ENCODE results near the gene DEFB115. TPM values are rescaled to one million over a fixed set of nuclear protein-coding genes. Genes with fewer than 3 reads are reported as not detected.
"Not testable (repeated sequence)": the region's sequence is repeated elsewhere in the genome, so short reads cannot be mapped to it uniquely, and the experiment has no call there.

DEFB115 gene
- total and polyA plus RNA-seq, 2 experiments from 2014 or later = not detected

- no peak for TF ChIP-seq CTCF (IDR thresholded peaks at IDR 0.05; ENCODE audit: low read depth, low read length)
- Histone ChIP-seq H3K36me3 (no peaks in the 10 kb centered on the region), H3K27me3 (no peaks in the 10 kb centered on the region), H3K27ac (no peak overlapping the region), H3K9me3 (ENCODE audit: low read depth) (no peaks in the 10 kb centered on the region), H3K4me3 (no peak overlapping the region), H3K4me1 (ENCODE audit: low read depth) (no peaks in the 10 kb centered on the region)
- DNase-seq (ENCODE audit: low read depth in 1 of 2, low spot score in 1 of 2) = no peak
Measured at GRCh38 chr20:31260326-31260932, 3.0 kb downstream of the DEFB115 start.

- DNase-seq (ENCODE audit: low read depth in 1 of 2, low spot score in 1 of 2) = no peak
- Histone ChIP-seq H3K27ac (no peak overlapping the region), H3K4me3 (no peak overlapping the region), H3K36me3 (no peaks in the 10 kb centered on the region), H3K4me1 (ENCODE audit: low read depth) (no peaks in the 10 kb centered on the region), H3K9me3 (ENCODE audit: low read depth) (no peaks in the 10 kb centered on the region), H3K27me3 (no peaks in the 10 kb centered on the region)
- no peak for TF ChIP-seq CTCF (IDR thresholded peaks at IDR 0.05; ENCODE audit: low read depth, low read length)
Measured at GRCh38 chr20:31274441-31274840, 17.0 kb downstream of the DEFB115 start.

GRCh38 chr20:31278178-31278577, 20.7 kb downstream of the DEFB115 start:
- TF ChIP-seq CTCF (IDR thresholded peaks at IDR 0.05; ENCODE audit: low read depth, low read length) = no peak
- Histone ChIP-seq H3K4me1 (ENCODE audit: low read depth) (no peaks in the 10 kb centered on the region), H3K9me3 (ENCODE audit: low read depth) (no peaks in the 10 kb centered on the region), H3K4me3 (no peak overlapping the region), H3K27me3 (no peaks in the 10 kb centered on the region), H3K36me3 (no peaks in the 10 kb centered on the region), H3K27ac (no peak overlapping the region)
- DNase-seq (ENCODE audit: low read depth in 1 of 2, low spot score in 1 of 2) = no peak

GRCh38 chr20:31284964-31285363, 27.5 kb downstream of the DEFB115 start:
- H3K27ac ChIP-seq; H3K4me3 ChIP-seq; H3K36me3 ChIP-seq; DNase-seq (ENCODE audit: low read depth in 1 of 2, low spot score in 1 of 2); H3K27me3 ChIP-seq; H3K9me3 ChIP-seq (ENCODE audit: low read depth); H3K4me1 ChIP-seq (ENCODE audit: low read depth): not testable (repeated sequence)

- Histone ChIP-seq H3K4me3 (no peak within 1 kb of the TSS), H3K36me3 (no peaks in the 10 kb centered on the region), H3K9me3 (ENCODE audit: low read depth) (no peaks in the 10 kb centered on the region), H3K27ac (no peak within 1 kb of the TSS), H3K4me1 (ENCODE audit: low read depth) (no peaks in the 10 kb centered on the region), H3K27me3 (no peaks in the 10 kb centered on the region)
- no peak for TF ChIP-seq CTCF (IDR thresholded peaks at IDR 0.05; ENCODE audit: low read depth, low read length)
- no peak for DNase-seq (ENCODE audit: low read depth in 1 of 2, low spot score in 1 of 2)
Measured at GRCh38 chr20:31308535-31309162, 51.2 kb downstream of the DEFB115 start, which contains the start of gene DEFB116. Gene DEFB116 (minus strand): TSS chr20:31308585. CDS start chr20:31308585, 0 bp downstream.

Other genes with a start within 250 kb of the DEFB115 start
- not detected in 2 replicates for gene DEFB116, start 50.9 kb downstream of the DEFB115 start, total RNA-seq
- gene DEFB116, start 50.9 kb downstream of the DEFB115 start, polyA plus RNA-seq = not detected in 2 replicates
- gene DEFB118, start 110.9 kb downstream of the DEFB115 start, total RNA-seq = not detected in 2 replicates
- gene DEFB118, start 110.9 kb downstream of the DEFB115 start, polyA plus RNA-seq = not detected in 2 replicates
- gene DEFB119, start 132.9 kb downstream of the DEFB115 start, total RNA-seq = not detected in 2 replicates
- not detected in 2 replicates for gene DEFB119, start 132.9 kb downstream of the DEFB115 start, polyA plus RNA-seq
- not detected in 2 replicates for gene DEFB121, start 148.6 kb downstream of the DEFB115 start, total RNA-seq
- gene DEFB121, start 148.6 kb downstream of the DEFB115 start, polyA plus RNA-seq = not detected in 2 replicates
- not detected in 2 replicates for gene DEFB123, start 183.0 kb downstream of the DEFB115 start, total RNA-seq
- not detected in 2 replicates for gene DEFB123, start 183.0 kb downstream of the DEFB115 start, polyA plus RNA-seq
- gene DEFB124, start 217.5 kb downstream of the DEFB115 start, total RNA-seq = not detected in 2 replicates
- gene DEFB124, start 217.5 kb downstream of the DEFB115 start, polyA plus RNA-seq = not detected in 2 replicates
- gene REM1, start 217.6 kb downstream of the DEFB115 start, total RNA-seq = not detected in 2 replicates
- gene REM1, start 217.6 kb downstream of the DEFB115 start, polyA plus RNA-seq = not detected in 2 replicates

Data from cardiac muscle cell (in vitro differentiated cells and primary cell).